ENCODE measurements around the gene RNF123.
"Not testable (repeated sequence)": the region's sequence is repeated elsewhere in the genome, so short reads cannot be mapped to it uniquely, and the experiment has no call there.

The RNF123 gene

DNA sequence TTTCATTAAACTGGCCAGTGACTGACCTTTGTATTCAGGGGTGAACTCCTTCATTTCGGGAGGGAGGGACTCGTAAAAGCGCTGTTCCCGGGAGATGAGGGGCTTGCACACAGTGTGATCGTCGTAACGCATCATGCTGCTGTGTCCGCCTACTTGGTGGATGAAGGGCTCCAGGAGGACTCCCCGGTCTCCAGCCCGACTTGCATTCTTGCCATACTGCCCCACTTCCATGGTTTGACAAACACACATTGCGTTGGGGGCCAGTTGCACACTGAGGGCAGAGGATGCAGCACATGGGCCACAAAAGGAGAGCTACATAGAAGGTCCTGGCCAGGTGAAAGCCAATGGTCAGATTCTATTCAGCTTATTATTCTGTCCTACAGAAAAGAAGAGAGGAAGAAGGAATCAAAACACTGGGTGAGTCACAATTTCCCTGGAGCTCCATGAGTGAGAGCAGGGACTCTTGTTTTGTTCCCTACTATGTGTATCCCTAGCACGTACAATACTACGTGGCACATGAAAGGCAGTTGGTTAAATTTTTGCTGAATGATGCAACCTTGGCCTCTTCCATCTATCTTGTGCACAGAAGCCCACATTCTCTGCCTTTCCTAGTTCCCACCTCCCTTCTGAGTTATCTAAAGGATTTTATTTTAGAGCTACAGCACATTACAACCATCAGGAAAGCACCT is 58.6 kb downstream of the RNF123 start:
- no peak for ATAC-seq
- TF ChIP-seq TCF4 (CRISPR knock-in tag; IDR thresholded peaks at IDR 0.05; ENCODE audit: borderline replicate concordance) (no peak), ISL1 (CRISPR knock-in tag; IDR thresholded peaks at IDR 0.05) (no peak), ZC3H10 (CRISPR knock-in tag; IDR thresholded peaks at IDR 0.05) (no peak), TOX (CRISPR knock-in tag; IDR thresholded peaks at IDR 0.05; ENCODE audit: borderline replicate concordance) (no peak), BACH2 (CRISPR knock-in tag; IDR thresholded peaks at IDR 0.05; ENCODE audit: borderline replicate concordance) (no peak), PPARA (CRISPR knock-in tag; IDR thresholded peaks at IDR 0.05; ENCODE audit: borderline replicate concordance) (no peak), ZFP30 (CRISPR knock-in tag; IDR thresholded peaks at IDR 0.05) (no peak), OSR1 (CRISPR knock-in tag; IDR thresholded peaks at IDR 0.05) (no peak), GLIS3 (CRISPR knock-in tag; IDR thresholded peaks at IDR 0.05) (no peak), CSDC2 (CRISPR knock-in tag; IDR thresholded peaks at IDR 0.05) (no peak), ZNF8 (CRISPR knock-in tag; IDR thresholded peaks at IDR 0.05) (no peak), RARB (CRISPR knock-in tag; IDR thresholded peaks at IDR 0.05) (no peak), ZNF565 (CRISPR knock-in tag; conservative IDR thresholded peaks at IDR 0.05; ENCODE audit: low read depth) (no peak)
- TF ChIP-seq, protein P1, sequence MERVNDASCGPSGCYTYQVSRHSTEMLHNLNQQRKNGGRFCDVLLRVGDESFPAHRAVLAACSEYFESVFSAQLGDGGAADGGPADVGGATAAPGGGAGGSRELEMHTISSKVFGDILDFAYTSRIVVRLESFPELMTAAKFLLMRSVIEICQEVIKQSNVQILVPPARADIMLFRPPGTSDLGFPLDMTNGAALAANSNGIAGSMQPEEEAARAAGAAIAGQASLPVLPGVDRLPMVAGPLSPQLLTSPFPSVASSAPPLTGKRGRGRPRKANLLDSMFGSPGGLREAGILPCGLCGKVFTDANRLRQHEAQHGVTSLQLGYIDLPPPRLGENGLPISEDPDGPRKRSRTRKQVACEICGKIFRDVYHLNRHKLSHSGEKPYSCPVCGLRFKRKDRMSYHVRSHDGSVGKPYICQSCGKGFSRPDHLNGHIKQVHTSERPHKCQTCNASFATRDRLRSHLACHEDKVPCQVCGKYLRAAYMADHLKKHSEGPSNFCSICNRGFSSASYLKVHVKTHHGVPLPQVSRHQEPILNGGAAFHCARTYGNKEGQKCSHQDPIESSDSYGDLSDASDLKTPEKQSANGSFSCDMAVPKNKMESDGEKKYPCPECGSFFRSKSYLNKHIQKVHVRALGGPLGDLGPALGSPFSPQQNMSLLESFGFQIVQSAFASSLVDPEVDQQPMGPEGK (CRISPR knock-in tag; IDR thresholded peaks at IDR 0.05; ENCODE audit: borderline replicate concordance) = no peak
- TF ChIP-seq, protein P2, sequence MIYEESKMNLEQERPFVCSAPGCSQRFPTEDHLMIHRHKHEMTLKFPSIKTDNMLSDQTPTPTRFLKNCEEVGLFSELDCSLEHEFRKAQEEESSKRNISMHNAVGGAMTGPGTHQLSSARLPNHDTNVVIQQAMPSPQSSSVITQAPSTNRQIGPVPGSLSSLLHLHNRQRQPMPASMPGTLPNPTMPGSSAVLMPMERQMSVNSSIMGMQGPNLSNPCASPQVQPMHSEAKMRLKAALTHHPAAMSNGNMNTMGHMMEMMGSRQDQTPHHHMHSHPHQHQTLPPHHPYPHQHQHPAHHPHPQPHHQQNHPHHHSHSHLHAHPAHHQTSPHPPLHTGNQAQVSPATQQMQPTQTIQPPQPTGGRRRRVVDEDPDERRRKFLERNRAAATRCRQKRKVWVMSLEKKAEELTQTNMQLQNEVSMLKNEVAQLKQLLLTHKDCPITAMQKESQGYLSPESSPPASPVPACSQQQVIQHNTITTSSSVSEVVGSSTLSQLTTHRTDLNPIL (CRISPR knock-in tag; IDR thresholded peaks at IDR 0.05; ENCODE audit: low read depth) = no peak

DNA sequence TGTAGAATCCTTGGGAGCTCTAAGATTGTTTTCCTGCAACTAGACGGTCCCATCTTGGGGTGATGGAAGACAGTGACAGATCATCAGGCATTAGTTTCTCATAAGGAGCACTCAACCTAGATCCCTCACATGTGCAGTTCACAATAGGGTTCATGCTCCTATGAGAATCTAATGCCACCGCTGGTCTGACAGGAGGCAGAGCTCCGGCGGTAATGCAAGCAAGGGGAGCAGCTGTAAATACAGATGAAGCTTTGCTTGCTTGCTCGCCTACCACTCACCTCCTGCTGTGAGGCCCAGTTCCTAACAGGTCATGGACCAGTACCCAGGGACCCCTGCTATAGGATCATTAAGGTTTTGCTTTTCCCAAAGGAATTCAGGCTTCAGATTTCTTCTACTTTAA is 59.5 kb downstream of the RNF123 start:
- not testable (repeated sequence) for ATAC-seq

DNA sequence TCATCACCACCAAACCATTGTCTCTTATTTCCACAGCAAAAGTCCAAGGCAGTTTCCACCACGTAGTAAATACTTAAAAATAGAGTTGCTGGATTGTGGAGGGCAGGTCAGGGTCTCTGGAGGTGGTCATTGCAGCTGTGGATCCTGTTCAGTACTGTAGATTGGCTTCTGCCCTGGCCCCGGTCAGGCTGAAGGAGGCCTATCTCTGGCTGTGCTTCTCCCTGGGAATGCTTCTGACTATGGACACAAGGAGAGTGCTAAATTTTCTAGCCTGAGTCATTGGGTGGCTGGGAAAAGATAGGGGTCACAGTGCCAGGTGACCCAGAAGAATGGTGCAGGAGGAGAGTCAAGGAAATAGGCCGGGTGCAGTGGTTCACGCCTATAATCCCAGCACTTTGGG is 60.7 kb downstream of the RNF123 start:
- TF ChIP-seq ZFP30 (CRISPR knock-in tag; IDR thresholded peaks at IDR 0.05) (no peak), ISL1 (CRISPR knock-in tag; IDR thresholded peaks at IDR 0.05) (no peak), SNAI2 (CRISPR knock-in tag; IDR thresholded peaks at IDR 0.05) (no peak), ZC3H10 (CRISPR knock-in tag; IDR thresholded peaks at IDR 0.05) (no peak), RARB (CRISPR knock-in tag; IDR thresholded peaks at IDR 0.05) (no peak), OSR1 (CRISPR knock-in tag; IDR thresholded peaks at IDR 0.05) (no peak), ZNF565 (CRISPR knock-in tag; conservative IDR thresholded peaks at IDR 0.05; ENCODE audit: low read depth) (no peak), GLIS3 (CRISPR knock-in tag; IDR thresholded peaks at IDR 0.05) (no peak), PPARA (CRISPR knock-in tag; IDR thresholded peaks at IDR 0.05; ENCODE audit: borderline replicate concordance) (no peak), ZFP3 (CRISPR knock-in tag; IDR thresholded peaks at IDR 0.05) (no peak)
- TF ChIP-seq, protein P1 (CRISPR knock-in tag; IDR thresholded peaks at IDR 0.05; ENCODE audit: borderline replicate concordance) = no peak
- TF ChIP-seq, protein P2 (CRISPR knock-in tag; IDR thresholded peaks at IDR 0.05; ENCODE audit: low read depth) = no peak
- TF ChIP-seq, protein P3, sequence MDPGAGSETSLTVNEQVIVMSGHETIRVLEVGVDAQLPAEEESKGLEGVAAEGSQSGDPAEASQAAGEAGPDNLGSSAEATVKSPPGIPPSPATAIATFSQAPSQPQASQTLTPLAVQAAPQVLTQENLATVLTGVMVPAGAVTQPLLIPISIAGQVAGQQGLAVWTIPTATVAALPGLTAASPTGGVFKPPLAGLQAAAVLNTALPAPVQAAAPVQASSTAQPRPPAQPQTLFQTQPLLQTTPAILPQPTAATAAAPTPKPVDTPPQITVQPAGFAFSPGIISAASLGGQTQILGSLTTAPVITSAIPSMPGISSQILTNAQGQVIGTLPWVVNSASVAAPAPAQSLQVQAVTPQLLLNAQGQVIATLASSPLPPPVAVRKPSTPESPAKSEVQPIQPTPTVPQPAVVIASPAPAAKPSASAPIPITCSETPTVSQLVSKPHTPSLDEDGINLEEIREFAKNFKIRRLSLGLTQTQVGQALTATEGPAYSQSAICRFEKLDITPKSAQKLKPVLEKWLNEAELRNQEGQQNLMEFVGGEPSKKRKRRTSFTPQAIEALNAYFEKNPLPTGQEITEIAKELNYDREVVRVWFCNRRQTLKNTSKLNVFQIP (CRISPR knock-in tag; IDR thresholded peaks at IDR 0.05; ENCODE audit: borderline replicate concordance, low read depth) = no peak
- no peak for ATAC-seq

DNA sequence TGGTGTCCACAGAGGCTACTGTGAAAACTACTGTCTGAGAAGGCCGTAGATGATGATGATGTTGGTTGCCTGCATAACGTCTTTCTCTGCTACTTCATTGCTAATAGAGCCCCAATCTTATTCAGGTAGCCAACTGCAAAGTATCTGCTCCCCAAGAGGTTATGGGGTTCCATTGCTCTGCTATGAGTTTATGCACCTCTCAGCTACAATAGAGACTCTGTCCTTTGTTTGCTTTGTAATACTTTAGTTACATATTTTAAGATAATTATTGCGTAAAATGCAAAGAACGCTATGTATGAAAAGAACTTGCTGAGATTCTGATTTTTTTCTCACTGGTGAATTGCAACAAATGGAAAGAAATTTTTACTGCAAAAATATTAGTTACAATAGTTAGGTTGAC is 62.1 kb downstream of the RNF123 start:
- TF ChIP-seq ISL1 (CRISPR knock-in tag; IDR thresholded peaks at IDR 0.05) (no peak), TCF4 (CRISPR knock-in tag; IDR thresholded peaks at IDR 0.05; ENCODE audit: borderline replicate concordance) (no peak), ZC3H10 (CRISPR knock-in tag; IDR thresholded peaks at IDR 0.05) (no peak), ZNF70 (CRISPR knock-in tag; IDR thresholded peaks at IDR 0.05) (no peak), TOX (CRISPR knock-in tag; IDR thresholded peaks at IDR 0.05; ENCODE audit: borderline replicate concordance) (no peak), ZFP3 (CRISPR knock-in tag; IDR thresholded peaks at IDR 0.05) (no peak), ZFP30 (CRISPR knock-in tag; IDR thresholded peaks at IDR 0.05) (no peak), ARNTL (CRISPR knock-in tag; IDR thresholded peaks at IDR 0.05; ENCODE audit: borderline replicate concordance, low read depth) (no peak)
- TF ChIP-seq, protein P4, sequence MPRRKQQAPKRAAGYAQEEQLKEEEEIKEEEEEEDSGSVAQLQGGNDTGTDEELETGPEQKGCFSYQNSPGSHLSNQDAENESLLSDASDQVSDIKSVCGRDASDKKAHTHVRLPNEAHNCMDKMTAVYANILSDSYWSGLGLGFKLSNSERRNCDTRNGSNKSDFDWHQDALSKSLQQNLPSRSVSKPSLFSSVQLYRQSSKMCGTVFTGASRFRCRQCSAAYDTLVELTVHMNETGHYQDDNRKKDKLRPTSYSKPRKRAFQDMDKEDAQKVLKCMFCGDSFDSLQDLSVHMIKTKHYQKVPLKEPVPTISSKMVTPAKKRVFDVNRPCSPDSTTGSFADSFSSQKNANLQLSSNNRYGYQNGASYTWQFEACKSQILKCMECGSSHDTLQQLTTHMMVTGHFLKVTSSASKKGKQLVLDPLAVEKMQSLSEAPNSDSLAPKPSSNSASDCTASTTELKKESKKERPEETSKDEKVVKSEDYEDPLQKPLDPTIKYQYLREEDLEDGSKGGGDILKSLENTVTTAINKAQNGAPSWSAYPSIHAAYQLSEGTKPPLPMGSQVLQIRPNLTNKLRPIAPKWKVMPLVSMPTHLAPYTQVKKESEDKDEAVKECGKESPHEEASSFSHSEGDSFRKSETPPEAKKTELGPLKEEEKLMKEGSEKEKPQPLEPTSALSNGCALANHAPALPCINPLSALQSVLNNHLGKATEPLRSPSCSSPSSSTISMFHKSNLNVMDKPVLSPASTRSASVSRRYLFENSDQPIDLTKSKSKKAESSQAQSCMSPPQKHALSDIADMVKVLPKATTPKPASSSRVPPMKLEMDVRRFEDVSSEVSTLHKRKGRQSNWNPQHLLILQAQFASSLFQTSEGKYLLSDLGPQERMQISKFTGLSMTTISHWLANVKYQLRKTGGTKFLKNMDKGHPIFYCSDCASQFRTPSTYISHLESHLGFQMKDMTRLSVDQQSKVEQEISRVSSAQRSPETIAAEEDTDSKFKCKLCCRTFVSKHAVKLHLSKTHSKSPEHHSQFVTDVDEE (CRISPR knock-in tag; IDR thresholded peaks at IDR 0.05) = no peak
- no peak for ATAC-seq
